ENCODE data around the gene LINGO3. TPM values are rescaled to one million over a fixed set of nuclear protein-coding genes. Genes with fewer than 3 reads are reported as not detected.

The LINGO3 gene
- total RNA-seq, 1 experiment from 2014 or later: not detected

Other genes starting within 250 kb of the LINGO3 start
- gene MOB3A, start 211.8 kb downstream of the LINGO3 start, total RNA-seq (2014; rRNA removed; shearing (Covaris generic); ENCODE audit: low replicate concordance): 13.3 and 28.9 TPM in 2 replicates
- not detected in 2 replicates for gene IZUMO4, start 211.2 kb downstream of the LINGO3 start, total RNA-seq (2014; rRNA removed; shearing (Covaris generic); ENCODE audit: low replicate concordance)
- 59.0 and 69.3 TPM in 2 replicates for gene AP3D1, start 156.6 kb downstream of the LINGO3 start, total RNA-seq (2014; rRNA removed; shearing (Covaris generic); ENCODE audit: low replicate concordance)
- 5.2 and 7.5 TPM in 2 replicates for gene DOT1L, start 144.2 kb downstream of the LINGO3 start, total RNA-seq (2014; rRNA removed; shearing (Covaris generic); ENCODE audit: low replicate concordance)
- gene PLEKHJ1, start 71.8 kb downstream of the LINGO3 start, total RNA-seq (2014; rRNA removed; shearing (Covaris generic); ENCODE audit: low replicate concordance): 55.9 and 96.2 TPM in 2 replicates
- gene SF3A2, start 71.3 kb downstream of the LINGO3 start, total RNA-seq (2014; rRNA removed; shearing (Covaris generic); ENCODE audit: low replicate concordance): 9.9 and 23.2 TPM in 2 replicates
- gene AMH, start 58.8 kb downstream of the LINGO3 start, total RNA-seq (2014; rRNA removed; shearing (Covaris generic); ENCODE audit: low replicate concordance): 3.0 and 11.7 TPM in 2 replicates
- not detected in 2 replicates for gene JSRP1, start 51.7 kb downstream of the LINGO3 start, total RNA-seq (2014; rRNA removed; shearing (Covaris generic); ENCODE audit: low replicate concordance)
- gene PEAK3, start 26.0 kb downstream of the LINGO3 start, total RNA-seq (2014; rRNA removed; shearing (Covaris generic); ENCODE audit: low replicate concordance): not detected in 2 replicates
- gene LSM7, start 20.4 kb upstream of the LINGO3 start, total RNA-seq (2014; rRNA removed; shearing (Covaris generic); ENCODE audit: low replicate concordance): 238 and 305 TPM in 2 replicates
- gene SPPL2B, start 20.5 kb upstream of the LINGO3 start, total RNA-seq (2014; rRNA removed; shearing (Covaris generic); ENCODE audit: low replicate concordance): 20.6 and 30.0 TPM in 2 replicates
- 0.09 and 0.44 TPM in 2 replicates for gene TMPRSS9, start 52.1 kb upstream of the LINGO3 start, total RNA-seq (2014; rRNA removed; shearing (Covaris generic); ENCODE audit: low replicate concordance)
- gene TIMM13, start 119.4 kb upstream of the LINGO3 start, total RNA-seq (2014; rRNA removed; shearing (Covaris generic); ENCODE audit: low replicate concordance): 31.9 and 50.6 TPM in 2 replicates
- gene LMNB2, start 148.8 kb upstream of the LINGO3 start, total RNA-seq (2014; rRNA removed; shearing (Covaris generic); ENCODE audit: low replicate concordance): 96.1 and 99.8 TPM in 2 replicates
- gene GADD45B, start 168.0 kb upstream of the LINGO3 start, total RNA-seq (2014; rRNA removed; shearing (Covaris generic); ENCODE audit: low replicate concordance): 10.6 and 16.3 TPM in 2 replicates